GM19438 (cell line): ENCODE data around the gene FERD3L.

ENCODE experiments used
- ATAC-seq: cut with Tn5 transposase; IDR thresholded peaks from one replicate; pipeline ENCODE4 v1.9.1; 2021; ENCODE audit warnings: low read depth; ENCODE audit not compliant: unreplicated experiment

Gene FERD3L

DNA sequence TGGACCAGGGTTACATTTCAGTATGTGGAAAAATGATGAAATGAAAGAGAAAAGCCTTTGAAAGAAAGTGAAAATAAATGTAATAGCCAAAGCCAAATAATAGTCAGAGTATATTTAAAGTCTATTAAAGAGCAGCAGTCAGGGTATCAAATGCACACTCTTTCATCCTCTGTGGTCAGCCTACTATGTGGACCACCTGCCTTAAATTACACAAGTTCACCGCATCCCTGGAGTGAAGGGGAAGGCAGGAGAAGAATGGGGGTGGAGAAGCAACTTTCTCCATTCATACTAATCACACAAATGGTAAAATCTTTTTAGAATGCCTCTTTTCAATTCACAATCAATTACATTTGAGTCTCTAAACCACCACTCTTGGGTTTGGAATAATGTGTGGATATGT is 43.7 kb downstream of the FERD3L start:
- ATAC-seq = no peak

DNA sequence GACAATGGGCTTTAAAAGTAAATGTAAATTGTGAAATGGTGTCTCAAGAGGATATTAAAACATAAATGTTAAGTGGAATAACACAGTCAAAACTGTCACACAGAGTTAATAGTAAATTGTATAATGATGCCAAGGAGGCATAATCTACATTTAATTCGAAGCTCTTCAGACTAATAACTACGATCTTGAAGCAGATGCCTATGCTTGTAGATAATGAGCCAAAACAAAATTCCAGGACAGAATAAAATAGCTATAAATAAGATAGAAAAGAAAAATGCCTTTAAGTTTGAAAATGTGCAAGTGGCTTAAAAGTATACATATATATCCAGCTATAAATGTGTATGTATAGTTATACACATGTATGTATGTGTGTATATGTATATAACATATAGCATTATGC is 45.3 kb downstream of the FERD3L start:
- ATAC-seq = no peak

DNA sequence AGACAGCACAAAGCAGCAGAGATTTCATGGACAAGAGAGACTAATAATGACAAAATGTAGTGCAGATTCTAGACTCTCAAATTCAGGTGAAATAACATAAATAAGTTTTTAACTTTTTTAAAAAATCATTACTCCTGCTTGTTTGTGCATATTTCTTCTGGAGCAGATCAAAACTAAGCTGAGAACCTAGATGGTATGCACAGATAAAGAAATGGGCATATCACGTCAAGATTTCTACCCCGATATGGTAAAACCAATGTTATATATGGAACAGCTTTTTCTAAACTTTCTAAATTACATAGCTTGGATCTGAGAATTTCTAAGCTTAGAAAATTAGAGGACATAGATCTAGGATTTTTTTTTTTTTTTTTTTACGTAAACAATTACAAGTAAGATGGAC is 46.0 kb downstream of the FERD3L start:
- ATAC-seq = no peak

DNA sequence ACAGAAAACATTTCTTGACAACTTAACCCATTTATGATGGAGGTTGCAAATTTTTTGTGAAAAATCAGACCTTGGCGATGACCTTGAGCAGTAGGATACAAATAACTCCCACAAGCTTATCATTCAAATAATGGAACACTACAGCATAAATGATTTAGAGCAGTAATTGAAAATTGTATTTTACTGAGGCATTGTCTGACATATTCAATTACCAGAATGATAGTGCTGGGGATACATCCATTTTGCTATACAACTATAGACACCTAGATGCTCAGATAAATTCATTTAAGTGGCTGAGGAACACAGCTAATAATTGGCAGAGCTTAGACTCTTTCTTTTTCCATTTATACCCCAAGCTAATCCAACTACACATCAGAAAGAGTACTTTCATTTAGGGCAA is 46.7 kb downstream of the FERD3L start:
- no peak for ATAC-seq

DNA sequence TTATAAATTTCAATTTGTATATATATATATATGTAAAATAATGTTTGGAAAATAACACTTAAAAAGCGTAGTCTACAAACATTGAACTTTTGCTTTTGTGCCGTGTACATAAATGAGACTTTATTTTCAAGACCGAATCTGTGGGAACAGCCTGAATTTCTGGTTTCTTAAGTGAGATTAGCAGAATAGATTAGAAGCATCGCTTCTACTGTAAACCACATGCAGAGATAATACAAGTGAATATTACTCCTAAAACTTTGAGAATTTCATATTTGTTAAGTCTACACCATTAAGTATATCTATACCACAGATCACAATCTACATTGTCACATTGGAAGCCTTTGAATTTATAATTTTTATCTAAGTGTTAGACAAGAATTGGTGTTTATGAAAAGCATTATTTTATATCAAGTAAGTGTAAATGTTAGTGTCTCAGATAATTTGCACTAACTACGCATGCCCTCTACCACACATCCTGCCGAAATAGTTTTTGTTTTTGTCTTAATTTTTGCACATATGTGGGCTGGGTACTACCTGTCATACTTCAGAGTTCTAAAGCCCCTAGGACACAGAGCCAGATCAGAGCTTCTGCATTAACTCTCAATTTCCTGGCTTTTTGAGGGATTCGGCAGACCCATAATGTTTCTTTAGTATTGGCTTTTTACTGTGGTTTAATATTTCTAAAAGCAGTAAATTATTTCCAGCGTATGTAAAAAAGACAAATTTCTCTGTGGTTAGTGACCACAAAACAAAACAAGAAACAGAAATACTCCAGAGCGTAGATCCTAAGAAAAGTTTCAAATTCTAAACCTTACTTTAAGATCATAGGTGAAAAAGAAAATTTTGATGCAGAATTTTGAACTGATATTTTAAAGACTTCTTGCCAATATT is 47.8 kb downstream of the FERD3L start:
- ATAC-seq = no peak

DNA sequence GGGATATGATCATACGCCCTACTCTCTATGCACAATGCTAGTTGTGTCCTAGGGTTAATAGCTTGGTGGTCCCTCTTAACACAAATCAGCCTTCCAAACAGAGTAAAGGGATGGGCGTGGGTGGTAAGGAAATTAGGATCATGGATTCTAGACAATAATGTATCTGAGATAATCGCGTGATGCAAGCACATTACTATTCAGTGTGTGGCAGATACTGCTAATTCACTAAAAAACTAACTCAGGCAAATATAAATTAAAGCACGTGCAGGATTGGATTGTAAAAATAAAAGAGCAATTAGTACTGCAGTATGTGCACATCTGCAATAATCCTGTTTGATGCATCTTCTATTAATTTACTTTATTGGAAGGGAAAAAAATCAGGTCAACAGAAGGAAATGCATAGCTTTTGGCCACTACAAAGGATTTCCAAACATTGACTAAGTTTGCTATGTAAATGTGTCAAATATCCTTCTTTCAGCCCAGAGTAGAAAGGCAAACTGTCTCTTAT is 49.8 kb downstream of the FERD3L start:
- no peak for ATAC-seq
